ENCODE data around the gene NEK11.
"Not testable (repeated sequence)": the region's sequence is repeated elsewhere in the genome, so short reads cannot be mapped to it uniquely, and the experiment has no call there.

Gene NEK11

DNA sequence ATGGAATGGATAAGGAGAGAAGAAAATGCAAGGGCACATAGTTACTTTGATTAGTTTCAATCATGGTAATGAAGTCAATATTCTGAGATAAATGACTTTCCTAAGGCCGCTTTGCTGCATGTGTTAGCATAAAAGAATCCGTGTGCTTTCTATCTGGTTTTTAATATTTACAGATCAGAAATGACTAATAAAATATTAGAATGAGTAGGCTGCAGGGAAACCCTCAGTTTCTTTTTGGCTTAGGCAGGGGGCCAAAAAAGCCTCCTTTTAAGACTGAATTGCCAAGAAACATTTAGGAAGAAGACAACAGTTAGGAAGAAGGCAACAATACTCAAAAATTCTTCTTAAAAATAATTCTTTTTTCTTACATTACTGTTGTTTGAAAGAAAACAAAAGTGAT, 11.6 kb downstream of the NEK11 start:
- no peak for DNase-seq (ENCODE audit: low spot score)

GRCh38 chr3:131042271-131042985, 15.8 kb downstream of the NEK11 start:
- not testable (repeated sequence) for DNase-seq (ENCODE audit: low spot score)

- DNase-seq (ENCODE audit: low spot score) = peak; percentile 12
Observed at GRCh38 chr3:131047582-131047981, 20.9 kb downstream of the NEK11 start.

DNA sequence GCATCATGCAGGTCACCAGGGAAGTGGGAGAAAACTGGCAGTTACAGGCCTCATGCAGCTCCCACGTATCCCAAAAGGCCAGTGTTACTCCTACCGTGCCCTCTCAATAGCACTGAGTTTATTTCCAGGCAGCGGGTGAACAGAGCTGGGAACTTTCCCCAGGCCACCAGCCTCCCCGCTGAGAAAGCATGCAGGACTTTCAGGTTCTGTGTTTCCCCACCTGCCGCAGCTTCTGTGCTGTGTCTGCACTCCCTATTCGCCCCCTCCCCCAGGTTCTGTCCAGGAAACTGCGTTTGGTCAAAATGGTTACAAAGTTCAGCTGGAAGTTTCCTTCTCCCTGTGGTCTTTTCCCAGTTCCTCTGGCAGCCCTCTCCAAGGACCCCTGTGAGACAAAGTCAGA, 21.4 kb downstream of the NEK11 start:
- no peak for DNase-seq (ENCODE audit: low spot score)

DNA sequence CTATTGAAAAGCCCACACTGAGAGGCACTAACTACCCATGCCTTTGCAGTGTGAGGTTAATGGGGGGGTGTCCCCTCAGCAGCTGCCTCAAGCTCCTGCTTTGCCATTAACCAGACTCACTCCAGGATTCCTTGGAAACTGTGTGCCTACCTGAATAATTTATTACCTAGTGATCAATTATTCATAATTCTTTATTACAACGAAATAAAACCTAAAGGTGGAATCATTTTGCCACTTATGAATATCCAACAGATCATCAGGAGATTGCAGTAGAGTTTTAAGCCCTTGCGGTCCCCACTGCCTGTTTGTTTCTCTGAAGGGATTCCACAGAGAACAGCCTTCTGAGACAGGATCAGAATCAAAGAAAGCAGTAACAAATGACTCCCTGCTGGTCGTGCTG, 23.3 kb downstream of the NEK11 start:
- DNase-seq (ENCODE audit: low spot score) = no peak

DNA sequence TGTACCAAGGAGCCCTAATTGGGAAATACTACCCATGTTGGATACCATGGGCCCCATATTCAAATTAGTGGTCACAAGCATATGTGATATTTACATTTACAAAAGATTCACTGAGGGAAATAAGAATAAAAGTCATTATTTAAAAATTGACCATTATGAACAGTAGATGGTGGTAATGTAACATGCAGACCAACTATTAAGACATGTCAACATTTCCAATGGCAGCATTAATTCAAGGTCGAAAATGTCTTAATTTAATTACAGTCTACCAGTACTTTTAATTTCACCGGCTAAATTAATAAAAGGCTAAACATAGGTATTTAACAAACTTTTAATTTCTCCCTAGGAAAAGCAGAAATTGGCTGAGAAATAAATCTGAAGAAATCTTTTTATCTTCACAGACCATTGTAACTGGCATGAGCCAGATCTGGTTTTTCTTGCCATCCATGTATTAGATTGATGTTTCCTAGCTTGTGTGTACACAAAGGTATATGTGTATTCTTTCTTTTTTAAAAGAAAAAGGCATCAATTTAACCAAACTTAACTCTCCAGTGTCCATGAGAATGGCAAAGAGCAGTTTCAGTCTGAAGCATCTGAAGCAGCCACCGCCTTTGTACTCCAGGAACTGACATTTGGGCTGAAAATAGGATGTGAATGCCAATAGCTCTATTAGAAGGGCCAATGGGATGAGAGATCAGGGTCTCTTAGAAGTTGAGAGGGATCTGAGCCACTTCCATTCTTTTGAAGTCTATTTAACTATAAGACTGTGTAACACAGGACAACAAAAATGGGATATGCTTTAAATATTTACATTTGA, 26.6 kb downstream of the NEK11 start:
- DNase-seq (ENCODE audit: low spot score) = no peak

- no peak for DNase-seq (ENCODE audit: low spot score)
Observed at GRCh38 chr3:131067983-131068382, 41.3 kb downstream of the NEK11 start.

DNA sequence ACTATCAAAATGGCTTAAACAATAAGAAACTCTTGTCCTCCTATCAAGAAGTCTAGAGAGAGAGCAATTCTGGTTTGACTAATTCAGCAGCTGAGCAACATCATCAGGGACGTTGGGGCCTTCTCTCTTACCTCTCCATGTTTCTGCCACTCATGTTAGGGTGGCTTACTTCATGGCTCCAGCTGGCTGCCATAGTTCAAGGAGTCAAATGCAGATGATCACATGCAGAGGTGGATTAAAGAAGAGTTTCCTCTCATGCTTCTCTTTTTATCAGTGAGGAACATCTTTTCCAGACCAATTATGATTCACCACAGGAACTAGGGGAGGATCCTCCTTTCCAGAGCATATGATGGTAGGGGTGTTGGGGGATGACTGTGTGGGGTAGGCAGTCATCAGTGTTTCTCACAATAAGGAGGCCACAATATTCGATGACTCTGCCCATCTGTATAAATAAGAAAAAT, 45.5 kb downstream of the NEK11 start:
- no peak for DNase-seq (ENCODE audit: low spot score)

DNA sequence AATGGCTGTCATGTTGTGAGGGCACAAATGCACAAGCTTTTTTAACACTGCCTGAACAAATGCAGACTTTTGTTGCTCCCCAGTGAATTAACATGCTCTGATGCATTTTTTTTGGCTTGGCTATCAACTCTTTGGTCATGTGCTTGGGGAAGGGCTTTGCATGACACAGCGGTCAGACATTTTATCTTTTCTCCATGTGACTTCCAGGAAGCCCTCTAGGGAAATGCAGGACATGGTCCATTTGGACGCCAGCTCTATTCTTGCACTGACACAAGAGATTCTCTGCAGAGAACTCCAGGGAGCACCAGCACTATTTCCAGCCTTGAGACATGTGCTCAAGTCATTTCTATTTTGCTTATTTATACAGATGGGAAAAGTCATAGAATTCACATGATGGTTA, 46.2 kb downstream of the NEK11 start:
- DNase-seq (ENCODE audit: low spot score) = no peak

- DNase-seq (ENCODE audit: low spot score) = no peak
Observed at GRCh38 chr3:131075632-131076328, 49.1 kb downstream of the NEK11 start.

GRCh38 chr3:131077904-131078303, 51.2 kb downstream of the NEK11 start:
- DNase-seq (ENCODE audit: low spot score) = no peak

DNA sequence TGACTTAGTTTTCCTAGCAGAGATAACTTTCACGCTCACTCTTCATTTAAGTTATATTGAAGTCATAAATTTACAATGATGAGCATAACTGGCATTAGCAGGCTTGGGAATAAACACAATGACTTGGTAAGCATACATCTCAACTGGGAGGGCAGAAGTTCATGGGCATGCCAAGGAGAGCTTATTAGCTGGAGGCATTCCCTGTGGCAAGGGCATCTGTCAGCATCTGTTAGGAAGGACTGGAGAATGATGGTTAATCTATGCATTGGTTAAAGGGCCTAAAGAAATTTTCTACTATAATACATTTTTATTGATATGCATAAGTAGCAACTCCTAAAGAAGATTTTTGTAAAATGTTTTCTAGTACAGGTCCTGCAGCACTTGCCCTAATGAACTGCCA, 52.4 kb downstream of the NEK11 start:
- DNase-seq (ENCODE audit: low spot score) = no peak

DNA sequence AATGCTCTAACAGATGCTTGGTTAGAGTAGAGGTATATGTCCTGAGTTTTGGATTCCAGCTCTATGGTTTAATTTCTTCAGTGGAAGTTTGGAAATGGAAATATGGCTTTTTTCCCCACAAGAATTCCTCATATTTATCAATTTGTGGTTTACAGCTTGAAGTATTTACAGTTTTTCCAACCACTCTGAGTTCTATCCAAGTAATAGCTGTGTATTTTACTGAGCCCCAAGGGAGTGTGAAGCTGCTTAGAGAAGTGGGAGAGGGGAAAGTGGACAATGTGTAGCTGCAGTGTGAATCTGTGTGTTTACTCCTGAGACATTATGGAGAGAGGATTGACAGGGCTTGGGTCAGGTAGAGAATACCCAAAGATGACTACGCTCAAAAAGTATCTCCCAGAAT, 54.5 kb downstream of the NEK11 start:
- no peak for DNase-seq (ENCODE audit: low spot score)

DNA sequence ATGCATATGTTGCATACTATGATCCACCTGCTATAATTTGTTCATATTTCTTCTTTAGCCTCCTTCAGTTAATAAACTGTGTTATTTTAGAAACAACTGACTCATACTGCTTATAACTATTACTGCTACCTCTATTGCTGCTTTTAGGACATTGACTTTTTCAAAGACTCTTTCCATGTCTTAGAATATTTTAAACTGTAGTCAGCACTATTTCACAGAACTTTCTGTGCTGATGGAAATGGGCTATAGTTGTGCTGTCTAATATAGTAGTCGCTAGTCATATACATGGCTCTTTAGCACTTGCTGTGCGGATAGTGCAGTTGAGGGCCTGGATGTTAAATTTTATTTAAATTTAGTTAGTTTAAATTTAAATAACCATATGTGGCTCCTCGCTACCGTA, 55.6 kb downstream of the NEK11 start:
- DNase-seq (ENCODE audit: low spot score) = no peak

GRCh38 chr3:131082871-131083863, 56.5 kb downstream of the NEK11 start:
- no peak for DNase-seq (ENCODE audit: low spot score)

DNA sequence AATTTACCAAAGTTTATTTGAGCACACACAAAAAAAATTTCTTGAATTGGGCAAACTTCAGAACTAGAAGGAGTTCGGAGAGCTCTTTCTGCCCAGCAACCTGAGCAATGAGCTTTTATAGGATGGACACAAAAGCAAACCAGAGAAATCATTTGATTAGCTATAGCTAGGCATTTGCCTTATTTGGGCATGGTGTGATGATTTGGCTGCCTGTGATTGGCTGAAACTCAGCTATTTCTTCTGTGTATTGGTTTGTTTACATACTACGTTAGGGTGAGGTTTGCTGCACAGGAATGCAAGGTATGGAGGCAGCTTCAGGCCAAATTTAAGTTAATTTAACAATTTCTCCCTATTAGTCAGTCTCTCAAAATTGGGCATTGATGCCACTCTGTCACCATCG, 65.1 kb downstream of the NEK11 start:
- DNase-seq (ENCODE audit: low spot score) = no peak

DNA sequence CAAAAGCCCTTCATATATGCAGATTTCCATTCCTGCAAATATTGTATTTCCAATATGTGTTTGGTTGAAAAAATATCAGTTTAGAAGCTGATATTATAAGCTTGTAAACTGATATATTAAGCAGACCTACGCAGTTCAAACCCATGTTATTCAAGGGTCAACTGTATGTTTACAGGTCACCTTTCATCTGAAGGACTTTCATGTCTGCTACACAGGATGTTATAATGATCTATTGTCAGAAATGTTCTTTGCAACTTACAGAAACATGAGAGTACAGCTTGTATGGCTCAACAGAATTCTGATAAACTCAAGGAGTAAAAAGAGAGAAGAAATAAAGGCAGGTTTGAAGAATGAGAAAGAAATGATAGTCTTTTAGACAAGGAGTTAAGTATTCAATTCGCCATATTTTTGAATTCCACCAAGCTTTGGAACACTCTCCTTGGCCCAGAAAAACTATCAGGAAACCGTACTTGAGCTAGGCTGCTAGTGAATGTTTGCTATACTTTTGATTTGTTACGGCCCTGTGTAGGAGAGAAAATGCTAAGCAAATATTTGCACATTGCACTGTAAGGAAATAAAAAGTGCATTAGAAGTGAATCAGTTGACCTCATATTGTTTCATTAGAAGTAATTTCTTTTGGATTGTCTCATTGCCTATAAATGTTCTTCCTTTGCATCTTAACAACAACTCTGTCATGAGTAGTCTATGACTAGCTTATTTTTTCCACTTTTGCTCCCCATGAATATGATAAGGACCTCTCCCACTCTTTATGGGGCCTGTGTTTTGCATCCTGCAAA, 81.2 kb downstream of the NEK11 start:
- DNase-seq (ENCODE audit: low spot score) = no peak

DNA sequence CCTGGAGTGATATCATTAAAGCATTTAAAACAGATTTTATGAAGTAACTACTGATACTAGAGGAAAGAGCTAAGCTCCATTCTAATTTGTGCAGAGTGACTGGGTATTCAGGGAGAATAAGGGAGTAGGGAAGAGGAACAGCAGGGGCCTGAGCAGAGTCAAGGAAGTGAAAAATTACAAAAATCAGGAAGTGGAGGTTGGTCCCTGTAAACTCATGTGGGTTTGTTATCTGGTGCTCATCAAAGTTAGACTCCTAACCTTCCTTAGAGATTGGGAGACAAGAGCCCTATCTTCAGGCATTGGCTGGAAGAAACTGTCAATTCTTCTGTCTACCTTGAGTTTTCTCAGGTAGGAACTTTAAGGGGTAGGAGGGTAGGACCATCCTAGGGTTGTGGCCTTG, 82.5 kb downstream of the NEK11 start:
- DNase-seq (ENCODE audit: low spot score) = no peak

DNA sequence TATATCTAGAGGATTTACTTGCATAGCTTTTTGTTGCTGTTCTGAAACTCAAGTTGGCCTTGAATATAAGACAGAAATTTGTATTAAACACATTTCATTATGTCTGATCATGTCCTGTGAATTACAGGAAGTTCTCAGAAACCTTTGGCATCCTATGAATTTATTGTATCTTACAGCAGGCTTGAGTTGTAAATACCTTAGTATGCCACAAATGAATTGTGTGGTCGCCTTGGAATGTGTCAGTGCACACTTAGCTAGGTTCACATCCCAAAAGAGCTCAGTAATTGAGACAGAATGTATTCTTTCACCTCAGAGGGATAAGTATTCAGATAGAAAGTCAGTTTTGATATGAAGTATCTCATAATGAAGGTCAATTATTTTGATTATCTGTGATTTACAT, 83.4 kb downstream of the NEK11 start:
- peak; percentile 28 for DNase-seq (ENCODE audit: low spot score)

DNA sequence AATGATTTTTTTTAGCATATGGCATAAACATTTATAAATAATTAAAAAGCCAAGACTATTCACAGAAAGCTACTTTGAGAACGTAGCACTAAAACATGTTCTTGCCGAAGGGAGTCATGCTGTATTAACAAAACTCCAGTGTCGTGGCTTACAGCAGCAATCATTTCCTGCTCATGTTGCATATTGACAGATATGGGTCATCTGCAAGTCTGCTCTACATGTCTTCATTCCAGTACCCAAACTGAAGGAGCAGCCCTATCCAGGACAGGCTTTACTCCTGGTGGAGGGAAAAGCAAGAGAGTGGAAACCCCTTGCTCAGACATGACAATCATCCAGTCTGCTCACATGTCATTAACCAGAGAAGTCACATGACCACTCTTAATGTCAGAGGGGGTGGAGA, 87.6 kb downstream of the NEK11 start:
- DNase-seq (ENCODE audit: low spot score) = no peak

DNA sequence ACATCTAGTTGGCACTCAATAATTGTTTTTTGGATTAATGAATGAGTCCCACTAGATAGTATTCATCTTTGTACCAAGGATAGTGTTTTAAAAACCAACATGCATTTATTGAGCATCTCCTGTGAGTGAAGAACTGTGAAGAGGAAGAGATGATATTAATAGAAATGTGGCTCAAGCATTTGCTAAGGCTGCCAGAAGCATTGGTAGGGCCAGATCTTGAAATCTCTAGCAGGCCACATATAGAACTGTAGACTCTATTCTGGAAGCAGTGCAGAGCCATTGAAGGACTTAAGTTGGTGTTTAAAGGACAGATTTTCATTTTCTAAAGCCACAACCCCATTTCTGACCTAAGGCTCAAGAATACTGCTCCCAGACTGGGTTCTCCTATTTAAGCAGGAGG, 99.0 kb downstream of the NEK11 start:
- no peak for DNase-seq (ENCODE audit: low spot score)

Measured in SW480 (cell line).